SH-SY5Y (cell line): ENCODE measurements around the gene KRTAP2-3.
"Not testable (repeated sequence)": the region's sequence is repeated elsewhere in the genome, so short reads cannot be mapped to it uniquely, and the experiment has no call there.

Experiments
- GATA2 ChIP-seq: IDR thresholded peaks from 2 replicates; pipeline ENCODE4 v1.6.1; 2011; ENCODE audit warnings: mild to moderate bottlenecking, low read depth, low read length
- GATA3 ChIP-seq: IDR thresholded peaks from 2 replicates; pipeline ENCODE4 v1.6.1; 2011; ENCODE audit warnings: low read depth, mild to moderate bottlenecking, low read length, moderate library complexity

The KRTAP2-3 gene

DNA sequence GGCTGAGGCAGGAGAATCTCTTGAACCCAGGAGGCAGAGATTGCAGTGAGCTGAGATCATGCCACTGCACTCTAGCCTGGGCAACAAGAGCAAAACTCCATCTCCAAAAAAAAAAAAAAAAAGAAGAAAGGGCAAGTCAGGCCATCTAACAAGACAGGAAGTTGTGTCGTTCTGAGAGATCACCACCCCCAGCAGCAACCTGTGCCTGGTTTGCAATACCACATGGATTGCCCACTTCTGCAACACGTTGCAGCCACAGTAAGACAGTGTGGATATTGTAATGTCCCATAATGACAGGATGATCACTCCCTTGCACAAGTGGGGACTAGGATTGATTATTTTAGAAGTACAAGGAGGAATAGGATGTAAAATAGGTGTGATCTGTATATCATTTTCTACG is 9.1 kb upstream of the KRTAP2-3 start:
- no peak for TF ChIP-seq GATA2
- no peak for TF ChIP-seq GATA3

DNA sequence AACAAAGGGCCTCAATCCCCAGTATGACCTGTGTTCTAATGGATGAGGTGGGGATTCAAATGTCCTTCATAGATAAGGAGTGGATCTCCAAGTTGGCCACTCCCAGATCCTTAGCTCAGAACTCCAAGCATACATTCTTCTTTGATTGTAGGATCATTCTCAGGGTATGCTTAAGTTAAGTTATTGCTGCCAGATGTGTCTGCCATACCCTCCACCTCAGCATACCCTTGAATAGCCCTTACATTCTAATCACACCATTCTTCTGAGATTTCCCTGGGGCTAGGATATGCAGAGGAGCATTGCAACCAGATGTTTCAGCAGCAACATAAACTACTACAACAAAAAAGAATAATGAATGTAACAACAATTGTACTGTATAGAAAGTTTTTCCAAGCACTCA is 7.4 kb upstream of the KRTAP2-3 start:
- TF ChIP-seq GATA2 (no peak), GATA3 (no peak)

DNA sequence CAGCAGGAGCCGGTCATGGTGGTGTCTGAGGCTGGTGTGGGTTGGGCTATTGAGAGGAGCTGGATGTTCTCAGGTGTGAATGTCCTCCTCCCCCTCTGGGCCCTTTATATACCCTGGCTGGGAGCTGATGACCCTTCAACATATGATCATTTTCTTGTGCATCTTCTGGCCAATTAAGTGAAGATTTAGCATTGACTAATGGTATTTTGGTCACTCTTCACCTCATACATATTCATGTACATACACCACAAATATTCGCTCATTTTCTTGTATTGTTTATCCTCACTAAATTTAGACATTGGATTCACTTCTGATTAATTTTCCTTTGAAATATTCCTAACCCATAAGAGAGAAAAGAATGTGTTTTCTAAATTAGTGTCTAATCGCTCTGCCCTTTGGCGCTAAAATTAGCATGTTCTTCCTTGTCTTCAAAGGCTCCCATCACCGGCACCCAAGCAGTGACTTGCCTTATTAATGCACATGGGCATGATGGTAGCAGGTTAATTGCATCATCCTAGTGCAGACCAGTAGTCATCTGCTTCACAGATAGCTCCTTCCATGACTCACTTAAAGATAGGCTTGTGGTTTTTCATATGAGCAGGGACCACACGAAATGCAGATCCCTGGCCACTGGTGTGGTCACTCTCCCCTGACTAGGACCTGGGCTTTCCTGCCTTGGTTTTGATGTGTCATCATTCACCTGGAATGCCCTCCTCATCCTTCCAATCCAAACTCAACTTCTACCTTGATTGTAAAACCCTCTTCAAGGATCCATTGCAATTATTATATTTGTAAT is 6.1 kb upstream of the KRTAP2-3 start, which contains the start of gene KRTAP2-4:
KRTAP2-4 (minus strand) TSS at position 51 of the 796 bp plus-strand sequence; CDS start at position 17, 34 bp downstream.
- TF ChIP-seq GATA3, result no peak
- no peak for TF ChIP-seq GATA2

DNA sequence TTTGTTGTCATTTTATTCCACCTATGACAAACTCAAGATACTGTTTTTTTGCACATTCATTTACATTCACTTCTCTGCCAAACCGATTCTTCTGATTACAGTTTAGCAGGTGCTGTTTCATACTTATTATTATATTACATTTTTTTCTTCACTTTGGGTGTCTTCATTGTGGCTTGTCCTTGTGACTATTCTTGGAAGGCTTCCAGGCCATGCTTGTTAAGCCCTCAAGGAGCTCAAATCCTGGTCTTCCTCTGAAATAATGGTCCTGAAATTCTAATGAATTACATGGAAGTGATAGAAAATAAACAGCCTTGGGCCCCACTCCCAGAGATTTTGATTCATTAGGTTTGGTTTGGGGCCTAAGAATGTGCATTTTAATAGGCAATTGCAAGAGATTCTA is 4.4 kb upstream of the KRTAP2-3 start:
- TF ChIP-seq GATA2, result no peak
- TF ChIP-seq GATA3, result no peak

DNA sequence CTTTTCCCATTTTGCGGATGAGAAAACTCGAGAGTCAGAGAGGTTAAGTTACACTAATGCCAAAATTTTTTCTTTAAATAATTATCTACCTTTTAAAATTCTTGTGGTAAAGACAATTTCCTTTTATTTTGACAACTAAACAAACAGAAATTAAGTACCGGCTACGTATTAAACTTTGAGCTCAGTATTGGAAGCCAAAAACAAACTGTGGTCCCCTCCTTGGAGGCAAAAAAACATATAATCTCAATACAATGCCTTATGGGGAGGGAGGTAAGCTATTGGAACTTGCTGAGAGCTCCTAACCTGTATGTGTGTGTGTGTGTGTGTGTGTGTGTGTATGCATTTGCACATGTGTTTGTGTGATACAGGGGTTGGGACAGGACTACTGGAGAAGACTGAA is 3.5 kb upstream of the KRTAP2-3 start:
- TF ChIP-seq GATA2, result no peak
- TF ChIP-seq GATA3, result no peak

DNA sequence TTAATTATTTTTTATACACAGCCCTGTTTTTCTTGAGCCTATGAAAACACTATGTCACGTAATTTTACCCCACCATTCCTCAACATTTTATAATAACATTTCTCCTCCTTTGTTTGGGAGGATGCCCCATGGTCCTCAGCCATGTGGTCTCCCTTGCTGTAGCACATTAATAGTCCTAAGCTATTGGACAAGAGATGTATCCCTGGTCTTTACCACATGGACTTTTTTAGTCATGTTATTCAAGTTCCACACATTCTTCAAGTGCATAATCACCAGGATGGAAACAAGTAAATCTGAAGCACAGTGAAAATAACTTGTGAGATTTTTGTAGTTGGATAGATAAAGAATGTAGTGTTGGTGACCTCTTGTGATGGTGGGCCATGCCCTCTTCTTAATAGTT is 2.0 kb upstream of the KRTAP2-3 start:
- TF ChIP-seq GATA2 (no peak), GATA3 (no peak)

DNA sequence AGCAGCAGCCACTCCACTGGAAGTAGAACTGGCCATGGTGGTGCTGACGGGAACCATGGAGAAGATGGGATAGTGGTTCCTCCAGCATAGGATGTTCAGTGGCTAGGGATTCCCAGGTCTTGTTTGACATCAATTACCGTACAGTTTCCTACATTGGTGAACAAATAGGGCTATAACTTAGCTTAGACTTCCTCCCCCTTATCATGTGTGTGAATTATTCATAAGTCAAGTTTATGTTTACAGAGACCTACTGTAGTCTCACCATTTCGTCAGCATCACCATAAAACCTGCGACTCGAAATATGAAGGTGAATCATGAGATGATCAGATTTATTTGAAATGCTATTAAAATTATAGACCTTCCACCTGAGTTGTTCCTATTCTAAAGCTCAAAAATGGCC is 1.2 kb downstream of the KRTAP2-3 start:
- TF ChIP-seq GATA3 (no peak), GATA2 (no peak)

DNA sequence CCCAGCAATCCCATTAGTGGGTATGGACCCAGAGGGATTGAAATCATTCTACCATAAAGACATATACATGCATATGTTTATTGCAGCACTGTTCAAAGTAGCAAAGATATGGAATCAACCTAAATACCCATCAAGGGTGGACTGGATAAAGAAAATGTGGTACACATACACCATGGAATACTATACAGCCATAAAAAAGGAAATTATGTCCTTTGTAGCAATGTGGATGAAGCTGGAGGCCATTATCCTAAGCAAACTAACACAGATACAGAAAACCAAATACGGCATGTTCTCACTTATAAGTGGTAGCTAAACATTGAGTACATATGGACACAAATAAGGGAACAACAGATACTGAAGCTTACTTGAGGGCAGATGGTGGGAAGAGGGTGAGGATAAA is 2.4 kb downstream of the KRTAP2-3 start:
- no peak for TF ChIP-seq GATA3
- TF ChIP-seq GATA2, result no peak

DNA sequence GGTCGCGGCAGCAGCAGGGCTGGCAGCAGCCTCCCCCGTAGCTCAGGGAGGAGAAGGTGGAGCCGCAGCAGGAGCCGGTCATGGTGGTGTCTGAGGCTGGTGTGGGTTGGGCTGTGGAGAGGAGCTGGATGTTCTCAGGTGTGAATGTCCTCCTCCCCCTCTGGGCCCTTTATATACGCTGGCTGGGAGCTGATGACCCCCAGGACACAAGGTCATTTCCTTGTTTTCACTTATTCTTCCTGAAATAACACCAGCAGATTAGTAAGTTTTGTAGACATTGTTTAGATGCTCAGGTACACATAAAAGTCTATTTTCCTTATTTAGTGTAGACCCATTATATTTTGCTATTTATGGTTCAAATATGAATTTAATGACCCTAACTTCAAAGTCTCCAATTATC is 4.8 kb downstream of the KRTAP2-3 start, which contains the start of gene KRTAP2-2:
KRTAP2-2 (minus strand) TSS at position 101 of the 400 bp plus-strand sequence; CDS start at position 82, 19 bp downstream.
- TF ChIP-seq GATA2, GATA3: not testable (repeated sequence)

DNA sequence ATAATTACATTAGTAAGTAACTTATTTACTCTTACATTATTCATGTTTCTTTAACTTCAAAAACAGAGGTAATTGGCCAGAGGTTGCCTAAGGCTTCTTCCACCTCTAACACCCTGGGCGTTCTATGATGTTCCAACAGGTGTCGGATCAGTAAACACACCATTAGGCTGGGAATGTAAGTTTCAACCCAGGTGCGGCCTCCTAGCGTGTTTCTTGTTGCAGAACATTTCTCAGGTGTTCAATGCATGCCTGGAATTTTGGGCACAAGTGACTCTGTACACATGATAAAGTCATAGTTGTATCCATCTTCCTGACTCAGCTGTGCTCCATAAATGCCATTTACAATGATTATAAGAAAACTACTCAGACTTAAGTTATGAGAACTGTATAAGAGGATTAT is 5.9 kb downstream of the KRTAP2-3 start:
- TF ChIP-seq GATA2 (no peak), GATA3 (no peak)

DNA sequence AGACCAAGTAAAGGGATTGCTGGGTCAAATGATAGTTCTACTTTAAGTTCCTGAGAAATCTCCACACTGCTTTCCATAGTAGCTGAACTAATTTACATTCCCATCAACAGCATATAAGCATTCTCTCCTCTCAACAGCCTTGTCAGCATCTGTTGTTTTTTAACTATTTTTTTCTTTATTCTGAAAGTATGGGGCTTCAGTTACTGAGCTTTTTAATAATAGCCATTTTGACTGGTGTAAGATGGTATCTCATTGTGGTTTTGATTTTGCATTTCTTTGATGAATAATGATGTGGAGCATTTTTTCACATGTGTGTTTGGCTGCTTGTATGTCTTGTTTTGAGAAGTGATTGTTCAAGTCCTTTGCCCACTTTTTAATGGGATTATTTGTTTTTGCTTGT is 7.3 kb downstream of the KRTAP2-3 start:
- TF ChIP-seq GATA2 (no peak), GATA3 (no peak)

DNA sequence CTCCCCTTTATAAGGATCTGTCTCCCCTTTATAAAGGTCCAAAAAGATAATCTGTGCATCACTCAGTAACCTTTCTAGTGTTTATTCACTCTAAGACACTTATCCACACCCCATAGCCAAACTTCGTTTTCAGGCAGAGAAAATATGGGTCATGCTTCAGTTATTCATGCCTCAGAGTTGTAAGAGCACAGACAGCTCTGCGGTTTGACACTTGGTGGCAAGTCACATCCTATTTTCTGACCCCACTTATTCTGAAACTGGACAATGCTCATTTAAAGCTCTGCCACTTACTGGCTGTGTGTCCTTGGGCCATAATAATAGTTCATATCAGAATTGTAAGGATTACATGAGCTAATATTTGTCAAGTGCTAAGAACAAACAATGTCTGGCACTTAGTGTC is 10.8 kb downstream of the KRTAP2-3 start:
- TF ChIP-seq GATA3, result no peak
- no peak for TF ChIP-seq GATA2

DNA sequence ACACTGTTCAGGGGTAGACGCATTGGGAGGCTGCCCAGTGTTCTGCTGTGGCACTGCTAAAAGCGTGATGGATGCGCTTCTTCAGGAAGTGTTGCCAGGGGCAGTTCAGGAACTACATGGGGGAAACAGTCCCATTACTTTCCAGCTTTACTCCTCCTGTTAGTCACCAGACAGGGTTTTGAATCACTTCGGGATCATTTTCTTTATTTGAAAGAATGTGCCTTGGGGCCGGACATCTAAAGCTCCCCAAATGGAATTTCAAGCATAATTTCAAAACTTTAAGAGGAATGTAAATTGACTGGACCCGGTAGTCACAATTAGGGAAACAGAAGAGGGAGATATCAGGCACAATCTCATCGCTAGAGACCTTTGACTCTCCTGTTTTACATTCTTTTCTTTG is 11.5 kb downstream of the KRTAP2-3 start:
- no peak for TF ChIP-seq GATA2
- no peak for TF ChIP-seq GATA3

DNA sequence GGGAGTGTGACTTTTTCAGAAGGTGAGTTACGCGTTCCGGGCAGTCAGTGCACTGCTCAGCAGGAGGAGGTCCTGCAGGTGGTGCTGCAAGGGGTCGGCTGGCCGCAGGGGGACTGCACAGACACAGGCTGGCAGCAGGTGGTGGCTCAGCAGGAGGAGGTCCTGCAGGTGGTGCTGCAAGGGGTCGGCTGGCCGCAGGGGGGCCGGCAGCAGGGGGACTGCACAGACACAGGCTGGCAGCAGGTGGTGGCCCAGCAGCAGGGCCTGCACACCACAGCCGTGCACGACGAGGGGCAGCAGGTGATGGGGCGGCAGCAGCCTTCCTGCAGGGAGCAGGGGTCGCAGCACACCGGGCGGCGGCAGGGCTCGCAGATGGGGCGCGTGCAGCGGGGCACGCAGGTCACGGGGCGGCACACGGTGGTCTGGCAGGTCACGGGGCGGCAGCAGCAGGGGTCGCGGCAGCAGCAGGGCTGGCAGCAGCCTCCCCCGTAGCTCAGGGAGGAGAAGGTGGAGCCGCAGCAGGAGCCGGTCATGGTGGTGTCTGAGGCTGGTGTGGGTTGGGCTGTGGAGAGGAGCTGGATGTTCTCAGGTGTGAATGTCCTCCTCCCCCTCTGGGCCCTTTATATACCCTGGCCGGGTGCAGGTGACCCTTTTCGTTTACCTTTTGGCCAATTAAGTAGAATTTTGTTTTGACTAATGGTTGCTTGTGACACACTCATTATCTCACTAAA is 13.0 kb downstream of the KRTAP2-3 start, which contains the start of gene KRTAP2-1:
KRTAP2-1 (minus strand) TSS at position 582 of the 731 bp plus-strand sequence; CDS start at position 533, 49 bp downstream.
- not testable (repeated sequence) for TF ChIP-seq GATA2, GATA3
